NCI-H82 treated with DMSO at 0.1 percent for 48 hours (cell line): ENCODE data around the gene SRCIN1.

Experiments
- DNase-seq: peaks from one replicate; lab custom pipeline; 2025; ENCODE audit not compliant: unreplicated experiment; lab: John Stamatoyannopoulos, UW

The SRCIN1 gene

DNA sequence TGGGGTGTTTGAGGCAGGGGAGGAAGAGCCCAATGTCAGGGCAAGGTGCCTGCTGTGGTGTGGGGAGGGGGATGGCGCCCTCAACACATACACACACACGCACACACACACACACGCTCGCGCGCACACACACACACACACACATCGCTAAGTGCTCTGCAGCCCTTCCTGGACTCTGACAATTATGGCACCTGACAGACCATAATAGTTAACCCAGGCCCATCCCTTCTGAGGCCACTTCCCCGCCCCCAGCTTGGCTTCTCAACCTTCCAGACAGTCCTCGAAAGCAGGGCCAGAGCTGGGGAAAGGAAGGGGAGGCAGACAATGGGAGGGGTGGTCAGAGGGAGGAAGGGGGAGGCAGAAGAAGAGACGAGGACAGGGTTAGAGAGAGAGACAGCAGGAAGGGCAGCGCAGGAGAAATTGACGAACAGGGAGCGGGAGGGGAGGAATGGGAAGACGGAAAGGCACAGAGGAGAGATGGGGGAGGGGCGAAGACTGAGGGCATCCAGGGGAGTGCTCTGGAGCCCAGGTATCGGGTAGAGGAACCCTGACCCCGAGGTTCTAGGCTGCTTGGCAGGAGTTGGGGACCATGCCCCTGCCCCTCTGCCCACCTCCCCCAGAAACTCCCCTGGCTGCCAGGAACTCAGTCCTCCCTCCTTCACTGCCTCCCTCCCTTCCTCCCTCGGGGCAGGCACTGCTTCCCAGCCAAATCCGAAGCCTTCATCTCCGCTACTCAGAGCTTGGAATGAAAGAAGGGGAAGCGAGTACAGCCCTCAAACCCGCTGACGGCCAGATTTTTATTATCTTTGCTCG lies 4.0 kb downstream of the SRCIN1 start:
- DNase-seq, result no peak

DNA sequence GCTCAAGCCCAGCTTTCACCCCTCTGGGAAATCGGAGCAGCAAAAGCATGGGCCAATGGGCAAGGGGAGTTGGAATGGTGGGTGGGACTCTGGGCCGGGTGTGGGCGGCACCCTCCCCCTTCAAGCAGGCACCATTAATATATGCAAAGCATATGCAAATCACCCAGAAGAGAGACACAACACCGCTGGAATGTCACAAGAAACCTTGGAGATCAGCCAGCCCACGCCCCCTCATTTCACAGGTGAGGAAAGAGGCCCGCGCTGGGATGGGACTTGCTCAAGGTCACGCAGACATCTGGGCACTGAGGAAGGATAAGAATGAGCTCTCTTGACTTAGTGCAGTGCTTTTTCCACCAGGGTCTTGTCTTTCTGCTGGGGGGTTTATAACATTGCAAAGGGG lies 4.8 kb downstream of the SRCIN1 start:
- no peak for DNase-seq

DNA sequence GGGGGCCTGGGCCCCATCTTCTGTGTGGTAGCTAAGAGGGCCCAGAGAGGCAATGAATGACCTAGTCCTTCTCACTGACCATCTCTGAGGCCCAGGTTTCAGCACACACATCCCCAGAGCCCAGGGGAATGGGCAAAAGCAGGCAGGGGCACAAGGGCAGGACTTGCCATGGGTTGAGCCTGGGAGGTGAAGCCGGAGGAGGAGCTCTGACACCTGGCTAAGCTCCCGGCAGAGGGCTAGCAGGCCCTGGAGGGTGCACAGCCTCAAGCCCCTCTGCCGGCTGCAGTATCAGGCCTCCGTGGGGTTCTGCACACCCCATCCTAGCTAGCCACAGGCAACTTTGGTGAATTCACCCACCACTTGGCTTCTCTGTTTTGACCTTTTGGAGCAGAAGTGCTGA lies 5.3 kb downstream of the SRCIN1 start:
- DNase-seq, result no peak

DNA sequence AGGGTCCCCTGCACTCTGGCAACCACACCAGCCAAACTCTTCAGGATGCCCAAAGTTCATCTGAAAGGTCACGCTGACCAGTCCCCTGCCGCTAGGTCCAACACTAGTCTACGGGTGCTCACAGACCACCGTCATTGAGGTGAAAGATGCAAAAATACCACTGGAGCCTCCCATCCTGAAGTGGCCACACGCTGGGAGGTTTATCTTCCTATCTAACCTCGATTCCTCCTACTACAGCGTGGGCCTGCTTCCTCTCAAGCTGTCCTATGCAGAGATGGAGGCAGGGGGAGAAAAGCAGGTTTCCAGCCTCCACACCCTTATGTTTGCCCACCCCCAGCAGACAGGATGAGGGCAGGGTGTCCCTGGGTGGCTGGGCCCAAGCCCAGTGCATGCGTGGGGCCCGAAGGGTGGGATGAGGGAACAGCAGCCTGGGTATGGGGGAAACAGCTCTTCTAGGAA lies 6.3 kb downstream of the SRCIN1 start:
- no peak for DNase-seq

DNA sequence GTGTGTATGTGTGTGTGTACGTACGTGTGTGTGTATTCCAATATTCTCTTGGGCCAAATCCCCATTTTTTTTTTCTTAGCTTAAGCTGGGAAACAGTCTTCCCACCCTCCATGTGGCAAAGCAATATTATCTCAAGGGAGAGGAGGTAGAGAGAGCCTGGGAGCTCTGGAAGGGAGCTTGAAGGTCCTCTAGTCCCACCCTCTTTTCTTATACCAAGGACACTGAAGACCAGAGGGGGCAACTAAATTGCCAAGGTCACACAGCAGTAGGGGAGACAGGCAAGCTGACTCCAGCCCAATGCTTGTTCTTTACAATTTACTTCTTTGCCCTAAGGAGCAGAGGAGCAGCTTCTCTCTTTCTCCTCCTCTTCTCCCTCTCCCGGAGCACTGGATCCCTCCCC lies 6.8 kb downstream of the SRCIN1 start:
- no peak for DNase-seq

DNA sequence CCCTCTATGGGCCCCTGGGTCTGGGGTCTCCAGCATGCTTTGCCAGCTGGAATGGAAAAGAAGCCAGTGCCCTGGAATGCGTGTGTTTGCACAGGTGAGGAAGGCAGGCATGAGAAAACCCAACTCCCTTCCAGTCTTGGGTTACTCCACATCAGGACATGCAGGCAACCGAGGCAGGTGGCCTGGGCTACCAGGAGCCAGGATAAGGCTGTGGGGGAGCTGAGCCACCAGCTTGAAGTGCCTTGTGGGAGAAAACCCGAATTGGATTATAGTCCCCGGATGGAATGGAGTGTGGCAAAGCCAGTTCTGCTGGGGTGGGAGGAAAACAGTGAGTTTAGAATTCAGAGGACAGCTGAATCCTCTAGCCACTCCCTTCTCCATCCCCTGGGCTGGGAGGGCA lies 7.2 kb downstream of the SRCIN1 start:
- peak; percentile 93 for DNase-seq

DNA sequence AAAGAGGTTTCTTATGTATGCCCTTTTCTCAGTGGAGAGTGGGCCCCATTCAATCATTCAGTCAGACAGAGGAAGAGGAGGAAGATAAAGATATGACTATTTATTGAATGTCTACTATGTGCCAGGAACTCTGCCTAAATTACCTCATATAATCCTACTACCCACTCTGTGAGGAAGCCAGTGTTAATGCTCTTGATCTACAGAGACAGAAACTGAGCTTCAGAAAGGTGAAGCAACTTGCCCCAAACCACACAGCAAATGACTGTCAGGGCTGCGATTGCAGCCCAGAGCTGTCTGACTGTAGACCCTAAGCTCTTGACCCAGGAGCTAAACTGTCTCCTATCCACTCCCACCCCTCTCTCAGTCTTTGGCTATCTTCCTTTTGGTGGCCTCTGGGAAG lies 8.4 kb downstream of the SRCIN1 start:
- DNase-seq, result no peak

DNA sequence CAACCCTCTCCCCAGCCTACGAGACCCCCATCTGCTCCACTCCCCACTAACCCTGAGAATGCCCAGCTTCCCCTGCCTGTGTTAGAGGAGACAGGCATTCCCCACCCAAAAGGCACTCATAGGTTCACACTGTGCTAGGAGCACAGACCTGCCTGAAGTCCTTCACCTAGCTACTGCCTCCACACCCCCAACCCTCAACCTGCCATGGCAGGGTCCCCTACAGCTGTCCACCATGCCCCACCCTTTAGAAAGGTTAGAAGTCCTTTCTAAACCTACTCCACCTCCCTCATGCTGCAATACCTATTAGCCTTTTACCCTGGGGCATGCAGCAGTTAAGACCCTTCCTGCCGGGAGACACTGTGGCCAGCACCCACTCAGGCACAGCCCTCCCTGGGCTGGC lies 9.1 kb downstream of the SRCIN1 start:
- no peak for DNase-seq

DNA sequence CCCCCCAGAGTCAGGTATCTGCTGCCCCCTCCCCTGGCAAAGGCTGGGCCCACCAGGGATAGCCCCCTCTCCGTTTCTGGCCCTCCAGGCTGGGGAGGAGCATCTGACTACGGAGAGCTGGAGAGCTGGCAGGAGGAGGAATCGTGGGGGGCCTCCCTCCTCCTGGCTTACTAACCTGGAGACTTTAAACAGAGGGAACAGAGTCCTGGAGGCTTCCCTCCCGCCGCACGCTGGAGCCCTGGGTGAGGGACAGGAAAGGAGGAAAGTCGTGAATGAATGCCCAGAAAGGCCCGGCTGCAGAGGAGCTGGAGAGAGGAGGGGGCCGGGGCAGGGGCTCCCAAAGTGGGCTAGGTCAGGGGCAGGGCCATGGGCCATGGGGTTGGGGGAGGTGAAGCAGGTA lies 9.9 kb downstream of the SRCIN1 start:
- DNase-seq, result no peak

DNA sequence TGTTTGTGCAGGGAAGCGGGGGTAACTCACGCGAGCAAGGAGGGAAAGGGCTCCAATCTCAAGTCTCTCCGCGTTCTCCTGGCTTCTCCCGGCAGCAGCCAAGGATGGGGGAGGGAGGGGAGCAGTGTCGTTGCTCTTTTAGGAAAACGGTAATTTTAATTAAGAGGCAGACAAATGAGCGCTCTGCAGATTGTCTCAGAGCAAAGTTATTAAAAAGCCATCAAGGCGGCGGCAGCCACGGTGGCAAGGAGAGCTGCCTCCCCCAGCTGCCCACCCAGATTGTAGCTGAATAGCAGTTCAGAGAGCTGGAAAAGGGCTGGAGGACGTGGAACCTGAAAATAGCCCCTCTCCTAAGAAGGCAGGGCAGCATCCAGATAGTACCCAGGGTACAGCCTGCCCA lies 11.6 kb downstream of the SRCIN1 start:
- no peak for DNase-seq

DNA sequence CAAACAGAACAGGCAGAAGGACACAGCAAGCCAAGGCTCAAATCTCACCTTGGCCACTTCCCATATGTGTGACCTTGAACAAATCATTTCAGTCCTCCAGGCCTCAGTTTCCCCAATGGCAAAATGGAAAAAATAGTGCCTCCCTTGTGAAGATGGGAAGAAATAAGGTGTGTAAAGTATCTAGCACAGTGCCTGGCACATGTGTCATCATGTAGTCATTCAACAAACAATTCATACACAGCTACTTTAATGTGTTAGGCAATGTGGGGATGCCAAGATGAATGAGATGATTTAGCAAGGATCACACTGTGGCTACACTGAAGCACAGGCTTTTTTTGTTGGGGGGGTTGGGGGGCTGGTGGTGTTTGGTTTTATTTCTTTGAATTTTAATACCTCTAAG lies 13.3 kb downstream of the SRCIN1 start:
- DNase-seq, result no peak

DNA sequence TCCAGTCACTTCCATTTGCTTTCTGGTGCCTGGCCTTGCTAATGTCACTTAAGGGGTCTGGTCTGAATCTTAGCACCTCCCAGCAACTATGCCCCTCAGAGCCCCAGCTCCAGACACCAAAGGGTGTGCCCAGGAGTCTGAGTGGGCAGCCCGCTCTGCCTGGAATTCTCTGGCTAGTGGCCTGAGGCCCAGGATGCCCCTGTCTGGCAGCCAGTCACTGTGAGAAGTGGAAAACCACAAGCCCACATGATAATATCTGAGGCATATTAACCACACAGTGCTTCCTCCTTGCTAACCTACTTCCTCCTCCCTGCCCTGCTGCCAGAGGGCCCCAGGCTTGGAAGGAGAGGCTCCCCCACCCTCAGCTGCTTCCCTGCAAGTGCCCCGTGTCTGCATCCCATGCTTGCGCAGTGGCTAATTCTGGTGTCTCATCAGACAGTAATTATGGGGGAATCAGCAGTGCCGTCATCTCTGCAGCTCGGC lies 14.0 kb downstream of the SRCIN1 start:
- no peak for DNase-seq

DNA sequence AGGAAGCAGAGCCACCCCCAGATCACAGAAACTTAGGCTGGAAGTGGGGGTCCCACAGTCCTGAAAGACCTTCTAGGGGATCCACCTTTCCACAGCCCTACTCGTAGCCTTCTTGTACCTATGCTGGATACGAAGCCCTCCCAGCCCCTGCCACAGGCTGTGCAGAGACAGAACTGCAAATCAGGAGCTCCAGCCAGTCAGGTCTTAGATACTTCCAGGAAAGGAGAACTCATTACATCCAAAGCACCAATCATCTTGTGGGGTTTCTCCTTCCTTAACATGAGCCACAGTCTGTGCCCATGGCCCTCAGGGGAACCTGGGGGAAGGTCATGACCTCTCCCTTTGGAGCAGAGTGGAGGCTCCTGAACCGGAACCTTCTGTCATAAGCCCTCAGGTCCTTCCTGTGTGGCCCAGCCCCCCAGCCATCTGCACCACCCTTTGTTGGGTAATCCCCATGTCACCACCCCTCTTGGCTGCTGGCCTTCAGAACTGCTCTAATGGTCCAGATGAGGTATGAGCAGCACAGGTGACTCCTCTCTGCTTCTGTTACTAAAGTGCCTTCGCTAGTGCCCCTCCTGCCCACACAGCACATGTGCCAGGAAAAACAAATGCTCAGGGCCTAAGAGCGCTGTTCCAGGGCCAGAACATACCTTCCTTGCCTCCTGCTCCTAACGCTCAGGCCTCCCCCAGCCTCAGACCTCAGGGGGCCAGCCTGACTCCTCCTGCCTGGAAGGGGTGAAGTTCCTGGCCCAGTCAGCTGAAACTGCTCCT lies 14.6 kb downstream of the SRCIN1 start:
- peak; percentile 89 for DNase-seq

DNA sequence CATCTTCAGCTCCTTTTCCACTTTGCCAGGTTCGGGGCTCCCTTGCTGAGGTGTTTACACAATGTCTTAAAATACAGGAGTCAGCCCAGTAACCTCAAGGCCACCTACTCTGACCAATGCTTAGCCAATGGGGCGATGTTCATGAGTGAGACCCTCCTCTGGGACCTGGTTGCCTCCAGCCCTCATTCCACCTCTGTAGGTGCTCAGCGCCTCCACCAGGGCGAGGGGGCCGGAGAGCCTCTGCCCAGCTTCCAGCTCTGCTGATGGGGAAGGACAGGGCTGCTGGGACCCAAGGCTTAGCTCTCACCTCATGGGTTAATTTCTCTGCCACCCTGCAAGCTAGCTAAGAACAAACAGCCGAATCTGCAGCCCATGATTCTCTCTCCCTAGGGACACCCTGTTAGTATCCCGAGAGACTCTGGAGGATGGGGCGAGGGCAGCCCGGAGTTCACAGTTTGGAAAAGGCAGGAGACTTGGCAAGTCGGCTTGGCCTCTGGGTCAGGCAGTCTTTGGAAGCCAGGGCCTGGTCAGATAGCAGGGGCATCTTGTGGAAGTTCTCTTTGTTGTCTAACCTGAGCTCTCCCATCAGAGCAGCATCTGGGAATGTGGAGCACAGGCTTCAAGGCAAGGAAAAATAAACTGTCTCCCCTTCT lies 16.2 kb downstream of the SRCIN1 start:
- DNase-seq, result no peak

DNA sequence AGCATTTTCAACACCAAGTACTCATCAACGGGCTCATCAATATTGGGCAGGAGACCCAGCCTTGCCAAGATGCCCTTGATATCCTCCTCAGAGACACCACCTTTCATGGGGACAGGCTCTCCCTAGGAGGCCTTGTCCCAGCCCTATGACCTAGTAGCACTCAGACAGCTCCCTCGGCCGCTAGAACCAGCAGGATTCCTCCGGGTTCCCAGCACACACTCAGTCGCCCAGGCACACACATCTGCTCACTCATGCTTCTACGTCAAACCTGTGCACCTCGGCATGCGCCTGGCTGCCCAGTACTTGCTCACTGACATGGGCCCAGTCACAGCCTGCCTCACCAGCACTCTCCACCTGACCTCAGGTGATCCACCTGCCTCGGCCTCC lies 17.0 kb downstream of the SRCIN1 start:
- no peak for DNase-seq

DNA sequence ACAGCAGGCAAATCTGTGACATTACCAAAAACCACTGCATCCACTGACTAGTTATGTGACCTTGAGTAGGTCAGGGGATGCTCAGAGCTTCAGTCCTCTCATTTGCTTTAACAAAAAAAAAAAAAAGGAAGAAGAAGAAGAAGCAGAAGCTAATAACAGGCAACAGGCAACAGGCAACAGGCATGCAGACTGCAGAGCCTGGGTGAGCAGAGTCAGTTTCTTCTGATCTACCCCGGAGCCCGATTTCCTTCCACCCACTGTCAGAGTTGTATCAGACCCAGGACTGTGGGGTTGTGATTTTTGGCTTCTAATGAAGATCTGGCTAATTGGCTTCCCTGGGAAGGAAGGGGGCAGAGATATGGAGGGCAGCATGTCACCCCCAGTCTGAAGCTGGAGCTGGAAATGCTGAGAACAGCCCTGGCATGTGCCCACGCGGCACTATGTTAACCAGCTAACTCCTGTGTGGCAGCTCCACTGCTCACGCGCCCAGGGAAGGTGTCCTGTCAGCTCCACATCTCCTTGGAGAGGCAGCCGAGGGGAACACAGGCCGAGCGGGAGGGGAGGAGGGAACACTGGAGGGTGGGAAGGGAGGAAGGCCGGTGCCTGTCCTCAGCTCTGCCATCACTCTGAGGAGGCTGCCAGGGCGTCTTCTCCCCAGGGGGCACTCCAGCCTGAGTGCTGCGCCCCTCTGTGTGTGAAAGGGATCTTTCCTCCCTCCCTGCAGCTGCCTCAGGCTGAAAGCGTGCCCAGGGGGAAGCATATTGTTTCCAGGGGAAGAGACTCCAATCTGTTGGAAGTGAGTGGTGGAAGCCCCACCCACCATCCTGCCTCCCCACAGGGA lies 17.6 kb downstream of the SRCIN1 start:
- no peak for DNase-seq

DNA sequence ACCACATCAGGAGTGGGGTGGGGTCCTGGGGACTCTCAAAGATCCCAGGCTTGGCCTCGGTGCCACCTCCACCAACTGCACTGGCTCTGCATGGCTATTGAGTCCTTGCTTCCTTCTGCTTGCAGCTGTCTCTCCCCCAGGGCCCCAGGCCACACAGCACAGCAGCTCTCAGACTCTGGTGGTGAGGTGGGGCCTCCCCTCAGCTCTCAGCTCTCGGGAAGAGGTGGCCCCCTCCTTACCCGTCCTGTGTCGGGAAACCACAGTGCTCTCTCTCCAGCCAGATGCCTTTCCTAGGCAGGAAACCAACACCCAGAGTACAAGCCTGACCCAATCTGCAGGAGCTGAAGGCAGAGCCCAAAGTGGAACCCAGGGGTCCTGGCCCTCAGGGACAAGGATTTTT lies 18.5 kb downstream of the SRCIN1 start:
- no peak for DNase-seq

DNA sequence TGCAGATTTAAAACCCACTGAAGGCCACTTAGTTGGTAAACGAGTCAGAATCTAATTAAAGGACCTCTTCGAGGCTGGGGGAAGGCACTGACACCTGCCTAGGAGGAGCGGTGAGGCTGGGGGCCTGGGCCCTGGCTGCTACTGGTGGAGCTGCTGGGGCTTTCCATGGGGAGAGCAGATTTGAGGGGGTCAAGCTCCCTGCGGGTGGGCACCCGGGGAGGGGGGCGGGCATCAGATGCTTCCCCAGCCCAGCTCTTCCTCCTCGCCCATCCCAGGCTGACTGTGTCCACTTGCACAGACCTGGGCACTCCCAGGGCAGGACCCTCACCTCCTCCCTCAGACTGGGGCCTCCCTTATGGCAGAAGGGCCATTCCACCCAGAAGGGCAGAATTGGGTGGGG lies 19.0 kb downstream of the SRCIN1 start:
- DNase-seq, result no peak

DNA sequence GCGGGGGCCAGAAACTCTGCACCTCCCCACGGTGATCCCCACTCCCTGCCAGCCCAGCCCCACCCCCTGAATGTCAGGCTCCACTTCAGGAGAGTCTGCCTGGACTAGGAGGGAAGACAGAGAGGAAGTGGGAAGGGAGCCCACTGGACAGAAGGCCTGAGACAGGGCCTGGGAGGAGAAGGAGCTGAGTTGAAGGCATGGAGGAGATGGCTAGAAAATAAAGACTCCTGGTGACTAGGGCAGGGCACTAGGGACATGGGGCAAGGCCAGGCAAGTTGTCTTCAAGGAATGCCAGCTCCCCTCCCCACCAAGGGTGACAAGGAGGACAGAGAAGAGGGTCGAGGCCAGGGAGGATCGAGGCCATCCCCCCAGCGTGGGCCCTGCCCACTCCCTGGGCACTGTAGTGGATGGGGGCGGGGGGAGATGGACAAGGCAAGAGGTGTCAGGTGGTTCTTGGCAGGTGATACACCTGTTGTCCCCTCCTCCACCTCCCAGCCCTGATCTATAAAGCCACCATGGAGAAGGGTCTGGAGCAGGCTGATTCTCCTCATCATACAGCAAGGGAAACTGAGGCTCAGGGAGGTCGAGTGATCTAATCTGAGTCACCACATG lies 19.7 kb downstream of the SRCIN1 start:
- no peak for DNase-seq

DNA sequence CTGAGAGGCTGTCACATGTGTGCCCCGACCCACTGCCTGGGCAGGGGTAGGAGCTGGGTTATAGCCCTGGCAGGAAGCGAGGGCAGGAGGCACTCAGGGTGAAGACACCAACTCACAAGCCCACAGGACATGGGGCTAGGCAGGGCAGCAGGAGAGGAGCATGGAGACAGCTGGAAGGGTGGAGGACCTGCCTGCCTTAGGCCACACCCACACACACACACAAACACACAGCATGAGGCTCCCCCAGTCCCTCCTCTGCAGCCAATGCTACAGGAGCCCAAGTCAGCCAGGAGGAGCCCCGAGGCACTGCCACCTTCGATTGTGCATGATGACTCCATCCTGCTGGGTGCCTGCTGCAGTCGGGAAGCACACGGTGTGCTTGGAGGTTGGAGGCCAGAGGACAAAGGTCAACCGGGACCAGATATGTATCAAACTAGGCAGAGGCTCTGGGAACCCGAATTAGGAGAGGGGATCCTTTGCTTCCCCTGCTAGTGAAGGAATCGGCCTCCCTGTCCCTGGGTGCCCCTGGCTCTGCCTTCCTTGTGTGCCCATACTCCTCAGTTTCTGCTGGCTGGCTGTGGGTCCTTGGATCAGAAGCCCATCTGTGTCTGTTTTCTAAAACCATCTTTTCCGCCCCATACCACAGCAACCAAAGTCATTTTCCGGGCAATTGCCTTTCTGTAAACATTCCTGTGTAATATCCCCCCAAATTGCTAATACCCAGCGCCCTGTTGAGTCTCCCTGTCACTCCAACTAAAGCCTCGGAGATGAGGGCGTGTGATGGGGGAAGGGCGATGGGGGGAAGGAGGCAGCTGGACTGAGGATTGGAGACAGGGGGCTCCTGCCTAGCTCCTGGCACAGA lies 20.5 kb downstream of the SRCIN1 start:
- DNase-seq, result peak; percentile 14
